HEK293T (cell line): ENCODE results near the gene ZNF337.

Experiments
- ARNT ChIP-seq: fragments of 450-650 bp; IDR thresholded peaks from 2 replicates; pipeline ENCODE4 v1.6.1; 2017; ENCODE audit warnings: mild to moderate bottlenecking
- BHLHE40 ChIP-seq: fragments of 450-650 bp; IDR thresholded peaks from 2 replicates; pipeline ENCODE4 v1.6.1; 2016; ENCODE audit warnings: mild to moderate bottlenecking, moderate library complexity, borderline replicate concordance
- CTBP1 ChIP-seq: fragments of 450-650 bp; IDR thresholded peaks from 2 replicates; pipeline ENCODE4 v1.6.1; 2016; ENCODE audit warnings: borderline replicate concordance
- ELF4 ChIP-seq: fragments of 450-650 bp; IDR thresholded peaks from 2 replicates; pipeline ENCODE4 v1.6.1; 2017; ENCODE audit warnings: antibody characterized with exemption
- FOXA1 ChIP-seq: fragments of 450-650 bp; IDR thresholded peaks from 2 replicates; pipeline ENCODE4 v1.6.1; 2016; ENCODE audit warnings: mild to moderate bottlenecking
- FOXK2 ChIP-seq: fragments of 450-650 bp; IDR thresholded peaks from 2 replicates; pipeline ENCODE4 v1.6.1; 2016; ENCODE audit warnings: mild to moderate bottlenecking
- FOXM1 ChIP-seq: fragments of 450-650 bp; IDR thresholded peaks from 2 replicates; pipeline ENCODE4 v1.6.1; 2017; ENCODE audit warnings: mild to moderate bottlenecking, borderline replicate concordance
- HDGF ChIP-seq: fragments of 450-650 bp; IDR thresholded peaks from 2 replicates; pipeline ENCODE4 v1.6.1; 2017; ENCODE audit warnings: antibody characterized with exemption, borderline replicate concordance
- NFRKB ChIP-seq: fragments of 450-650 bp; IDR thresholded peaks from 2 replicates; pipeline ENCODE4 v1.6.1; 2016; ENCODE audit warnings: mild to moderate bottlenecking, moderate library complexity
- SP1 ChIP-seq: fragments of 450-650 bp; IDR thresholded peaks from 2 replicates; pipeline ENCODE4 v1.6.1; 2017
- SUZ12 ChIP-seq: fragments of 450-650 bp; IDR thresholded peaks from 2 replicates; pipeline ENCODE4 v1.6.1; 2016; ENCODE audit warnings: mild to moderate bottlenecking
- TARDBP ChIP-seq: fragments of 450-650 bp; IDR thresholded peaks from 2 replicates; pipeline ENCODE4 v1.6.1; 2016
- TF ChIP-seq, protein P1 (sequence below): fragments of 450-650 bp; IDR thresholded peaks from 2 replicates; pipeline ENCODE4 v1.6.1; 2016

DNA sequence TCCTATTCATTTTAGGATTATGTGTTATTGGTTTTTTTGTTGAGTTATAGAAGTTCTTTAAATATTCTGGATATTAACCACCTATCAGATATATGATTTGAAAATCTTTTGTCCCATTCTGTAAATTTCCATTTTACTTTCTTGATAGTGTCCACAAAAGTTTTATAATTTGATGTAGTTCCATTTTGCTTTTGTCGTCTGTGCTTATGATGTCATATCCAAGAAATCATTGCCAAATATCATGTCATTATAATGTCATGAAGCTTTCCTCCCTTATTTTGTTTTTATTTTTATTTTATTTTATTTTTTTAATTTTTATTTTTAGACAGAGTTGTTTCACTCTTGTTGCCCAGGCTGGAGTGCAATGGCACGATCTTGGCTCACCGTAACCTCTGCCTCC is 51.8 kb downstream of the ZNF337 start:
- TF ChIP-seq ELF4 (no peak), FOXK2 (no peak), SUZ12 (no peak), FOXM1 (no peak), BHLHE40 (no peak), SP1 (no peak), HDGF (no peak), NFRKB (no peak), FOXA1 (no peak), CTBP1 (no peak), ARNT (no peak), TARDBP (no peak)
- TF ChIP-seq, protein P1, sequence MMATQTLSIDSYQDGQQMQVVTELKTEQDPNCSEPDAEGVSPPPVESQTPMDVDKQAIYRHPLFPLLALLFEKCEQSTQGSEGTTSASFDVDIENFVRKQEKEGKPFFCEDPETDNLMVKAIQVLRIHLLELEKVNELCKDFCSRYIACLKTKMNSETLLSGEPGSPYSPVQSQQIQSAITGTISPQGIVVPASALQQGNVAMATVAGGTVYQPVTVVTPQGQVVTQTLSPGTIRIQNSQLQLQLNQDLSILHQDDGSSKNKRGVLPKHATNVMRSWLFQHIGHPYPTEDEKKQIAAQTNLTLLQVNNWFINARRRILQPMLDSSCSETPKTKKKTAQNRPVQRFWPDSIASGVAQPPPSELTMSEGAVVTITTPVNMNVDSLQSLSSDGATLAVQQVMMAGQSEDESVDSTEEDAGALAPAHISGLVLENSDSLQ = no peak
